Smooth muscle cell (in vitro differentiated cells): ENCODE measurements around the gene ZNF397. TPM values are rescaled to one million over a fixed set of nuclear protein-coding genes. Genes with fewer than 3 reads are reported as not detected.

ENCODE experiments used
- DNase-seq: peaks from one replicate; lab custom pipeline; 2025; ENCODE audit not compliant: unreplicated experiment; lab: John Stamatoyannopoulos, UW
- H2AFZ ChIP-seq: fragments of 200-600 bp; sonication (generic); 2 replicates; pipeline ENCODE4 v1.6.0; 2016; ENCODE audit warnings: antibody characterized with exemption, low read depth, mild to moderate bottlenecking
- H3F3A ChIP-seq: fragments of 200-600 bp; sonication (generic); 2 replicates; pipeline ENCODE4 v1.6.0; 2017; ENCODE audit warnings: antibody characterized with exemption, low read depth
- H3K27ac ChIP-seq: fragments of 200-600 bp; sonication (generic); 2 replicates; pipeline ENCODE4 v1.5.1; 2016; ENCODE audit warnings: low read depth, mild to moderate bottlenecking
- H3K27me3 ChIP-seq: fragments of 200-600 bp; sonication (generic); 2 replicates; pipeline ENCODE4 v1.6.1; 2016; ENCODE audit warnings: low read depth, mild to moderate bottlenecking
- H3K36me3 ChIP-seq: fragments of 200-600 bp; sonication (generic); 2 replicates; pipeline ENCODE4 v1.5.1; 2016; ENCODE audit warnings: low read depth
- H3K4me1 ChIP-seq: fragments of 200-600 bp; sonication (generic); 2 replicates; pipeline ENCODE4 v1.5.1; 2016; ENCODE audit warnings: low read depth
- H3K4me2 ChIP-seq: fragments of 200-600 bp; sonication (generic); 2 replicates; pipeline ENCODE4 v1.6.0; 2016; ENCODE audit warnings: mild to moderate bottlenecking
- H3K4me3 ChIP-seq: fragments of 200-600 bp; sonication (generic); 2 replicates; pipeline ENCODE4 v1.5.1; 2016; ENCODE audit warnings: mild to moderate bottlenecking
- H3K79me2 ChIP-seq: fragments of 200-600 bp; sonication (generic); 2 replicates; pipeline ENCODE4 v1.6.0; 2016; ENCODE audit warnings: low read depth, mild to moderate bottlenecking
- H3K9ac ChIP-seq: fragments of 200-600 bp; sonication (generic); 2 replicates; pipeline ENCODE4 v1.6.0; 2016; ENCODE audit warnings: low read depth
- H3K9me3 ChIP-seq: fragments of 200-600 bp; sonication (generic); replicated peaks from 2 replicates; pipeline ENCODE4 v1.5.1; 2016; ENCODE audit warnings: low read depth
- H4K20me1 ChIP-seq: fragments of 200-600 bp; sonication (generic); 2 replicates; pipeline ENCODE4 v1.6.0; 2016; ENCODE audit warnings: low read depth
- WGBS: methylation state at CpG from one replicate; pipeline ENCODE4 v1.1.7; 2016; ENCODE audit warnings: low lambda C conversion rate; 5-methylcytosine and 5-hydroxymethylcytosine counted together
- polyA plus RNA-seq: library from polyadenylated mRNA; unstranded; fragments of >200 nt; fragmentation: Nextera tagmentation; extraction: Ambion mirVana; gene quantifications from 2 replicates; pipeline ENCODE4 v1.2.1, GENCODE V29; 2016
- total RNA-seq: library from RNA; depleted of rRNA; stranded (reverse); fragments of >200 nt; gene quantifications from 2 replicates; pipeline ENCODE4 v1.2.3, GENCODE V29; 2014
- TF ChIP-seq, protein P1 (sequence below): fragments of 200-600 bp; sonication (generic); IDR thresholded peaks from 2 replicates; pipeline ENCODE4 v1.5.1; 2017; ENCODE audit warnings: borderline replicate concordance, mild to moderate bottlenecking, antibody characterized with exemption; ENCODE audit not compliant: insufficient read depth, poor library complexity, severe bottlenecking

The ZNF397 gene
- total and polyA plus RNA-seq, 2 experiments from 2014 or later: 5.3 to 11.8 TPM

DNA sequence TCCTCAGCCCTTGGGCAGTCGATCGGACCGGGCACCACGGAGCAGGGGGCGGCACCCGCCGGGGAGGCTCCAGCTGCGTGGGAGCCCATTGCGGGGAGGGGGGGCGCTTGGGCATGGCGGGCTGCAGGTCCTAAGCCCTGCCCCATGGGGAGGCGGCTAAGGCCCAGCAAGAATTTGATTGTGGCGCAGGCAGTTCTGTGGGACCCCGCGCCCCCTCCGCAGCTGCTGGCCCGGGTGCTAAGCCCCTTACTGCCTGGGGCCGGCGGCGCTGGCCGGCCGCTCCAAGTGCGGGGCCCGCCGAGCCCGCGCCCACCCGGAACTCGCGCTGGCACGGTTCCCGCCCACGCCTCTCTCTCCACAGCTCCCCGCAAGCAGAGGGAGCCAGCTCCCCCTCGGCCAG is 30.8 kb downstream of the ZNF397 start:
- no peak overlapping the region for H3K4me3 ChIP-seq
- WGBS: 96% methylated on average over 25 of the region's 35 CpGs
- no peaks in the 10 kb centered on the region for H3K9me3 ChIP-seq
- TF ChIP-seq, protein P1, sequence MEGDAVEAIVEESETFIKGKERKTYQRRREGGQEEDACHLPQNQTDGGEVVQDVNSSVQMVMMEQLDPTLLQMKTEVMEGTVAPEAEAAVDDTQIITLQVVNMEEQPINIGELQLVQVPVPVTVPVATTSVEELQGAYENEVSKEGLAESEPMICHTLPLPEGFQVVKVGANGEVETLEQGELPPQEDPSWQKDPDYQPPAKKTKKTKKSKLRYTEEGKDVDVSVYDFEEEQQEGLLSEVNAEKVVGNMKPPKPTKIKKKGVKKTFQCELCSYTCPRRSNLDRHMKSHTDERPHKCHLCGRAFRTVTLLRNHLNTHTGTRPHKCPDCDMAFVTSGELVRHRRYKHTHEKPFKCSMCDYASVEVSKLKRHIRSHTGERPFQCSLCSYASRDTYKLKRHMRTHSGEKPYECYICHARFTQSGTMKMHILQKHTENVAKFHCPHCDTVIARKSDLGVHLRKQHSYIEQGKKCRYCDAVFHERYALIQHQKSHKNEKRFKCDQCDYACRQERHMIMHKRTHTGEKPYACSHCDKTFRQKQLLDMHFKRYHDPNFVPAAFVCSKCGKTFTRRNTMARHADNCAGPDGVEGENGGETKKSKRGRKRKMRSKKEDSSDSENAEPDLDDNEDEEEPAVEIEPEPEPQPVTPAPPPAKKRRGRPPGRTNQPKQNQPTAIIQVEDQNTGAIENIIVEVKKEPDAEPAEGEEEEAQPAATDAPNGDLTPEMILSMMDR: no peak
- H3K9ac ChIP-seq: no peak overlapping the region
- H3F3A ChIP-seq: no peaks in the 10 kb centered on the region
- no peaks in the 10 kb centered on the region for H4K20me1 ChIP-seq
- H3K4me2 ChIP-seq: no peak overlapping the region
- H3K79me2 ChIP-seq: no peaks in the 10 kb centered on the region
- no peak overlapping the region for H2AFZ ChIP-seq
- no peak for DNase-seq
- H3K27me3 ChIP-seq: no peaks in the 10 kb centered on the region
- no peak overlapping the region for H3K27ac ChIP-seq
- H3K36me3 ChIP-seq: no peaks in the 10 kb centered on the region
- no peaks in the 10 kb centered on the region for H3K4me1 ChIP-seq

- no peaks in the 10 kb centered on the region for H3K4me1 ChIP-seq
- no peak overlapping the region for H3K9ac ChIP-seq
- no peak for DNase-seq
- no peaks in the 10 kb centered on the region for H4K20me1 ChIP-seq
- H3F3A ChIP-seq: no peaks in the 10 kb centered on the region
- no peaks in the 10 kb centered on the region for H3K27me3 ChIP-seq
- 94% methylated on average over 3 of the region's 3 CpGs for WGBS
- TF ChIP-seq, protein P1: no peak
- no peak overlapping the region for H3K27ac ChIP-seq
- H3K4me2 ChIP-seq: no peak overlapping the region
- no peaks in the 10 kb centered on the region for H3K36me3 ChIP-seq
- peaks cover 3% of the 10 kb centered on the region for H3K9me3 ChIP-seq
- H3K4me3 ChIP-seq: no peak overlapping the region
- H3K79me2 ChIP-seq: peaks cover 4% of the 10 kb centered on the region
- H2AFZ ChIP-seq: no peak overlapping the region
These were observed 35.4 kb downstream of the ZNF397 start for GRCh38 chr18:35276267-35276666.

GRCh38 chr18:35277633-35278032 is 36.8 kb downstream of the ZNF397 start:
- Histone ChIP-seq H3K4me2 (no peak overlapping the region), H4K20me1 (no peaks in the 10 kb centered on the region), H3K9ac (no peak overlapping the region), H3K4me1 (no peaks in the 10 kb centered on the region), H3K79me2 (peaks cover 6% of the 10 kb centered on the region), H3K4me3 (no peak overlapping the region), H3K27ac (no peak overlapping the region), H2AFZ (no peak overlapping the region), H3F3A (no peaks in the 10 kb centered on the region), H3K27me3 (no peaks in the 10 kb centered on the region), H3K9me3 (peaks cover 3% of the 10 kb centered on the region), H3K36me3 (no peaks in the 10 kb centered on the region)
- no peak for DNase-seq
- TF ChIP-seq, protein P1: no peak

DNA sequence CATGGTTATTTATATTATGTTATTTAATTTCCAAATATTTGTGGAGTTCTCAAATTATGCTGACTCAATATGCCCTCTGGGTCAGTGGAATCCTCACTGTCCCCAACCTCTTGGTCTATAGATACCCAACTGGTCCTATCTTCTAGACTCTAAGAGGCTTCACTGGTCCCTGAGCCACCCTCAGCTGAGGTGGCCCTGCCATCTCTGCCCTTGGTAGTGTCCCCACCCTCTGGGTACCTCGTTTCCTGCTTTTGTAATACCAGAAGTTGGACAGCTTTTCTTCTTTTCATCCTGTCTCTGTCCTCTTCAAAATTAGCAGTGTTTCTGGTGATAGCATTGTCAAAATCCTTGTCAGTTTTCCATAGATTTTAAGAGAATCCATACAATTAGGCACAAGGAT is 37.3 kb downstream of the ZNF397 start:
- no peak overlapping the region for H3K27ac ChIP-seq
- H2AFZ ChIP-seq: no peak overlapping the region
- H3K27me3 ChIP-seq: no peaks in the 10 kb centered on the region
- H4K20me1 ChIP-seq: no peaks in the 10 kb centered on the region
- no peaks in the 10 kb centered on the region for H3F3A ChIP-seq
- H3K9me3 ChIP-seq: peaks cover 3% of the 10 kb centered on the region
- 90% methylated on average over 1 of the region's 1 CpG for WGBS
- DNase-seq: no peak
- H3K4me1 ChIP-seq: no peaks in the 10 kb centered on the region
- no peak overlapping the region for H3K4me2 ChIP-seq
- no peaks in the 10 kb centered on the region for H3K36me3 ChIP-seq
- H3K9ac ChIP-seq: no peak overlapping the region
- TF ChIP-seq, protein P1: no peak
- peaks cover 6% of the 10 kb centered on the region for H3K79me2 ChIP-seq
- H3K4me3 ChIP-seq: no peak overlapping the region
